Keratinocyte (primary cell): Measurements from ENCODE around the gene TFF1. TPM values are rescaled to one million over a fixed set of nuclear protein-coding genes. Genes with fewer than 3 reads are reported as not detected.

Source experiments
- DNase-seq: peaks from one replicate; pipeline ENCODE4 v3.0.0-alpha.2; 2011; ENCODE audit warnings: low read depth, missing footprints, low spot score
- FAIRE-seq: peaks from 2 replicates; lab custom pipeline; 2011; peaks lifted over from hg19 to GRCh38; lab: Jason Lieb, UNC
- H2AFZ ChIP-seq: 2 replicates; pipeline ENCODE4 v1.6.0; 2012; ENCODE audit warnings: low read length, control low read depth, inconsistent platforms; ENCODE audit not compliant: control insufficient read depth
- H3K27ac ChIP-seq: 2 replicates; pipeline ENCODE4 v1.5.1; 2011; ENCODE audit warnings: low read length; ENCODE audit not compliant: control insufficient read depth, insufficient read depth
- H3K27me3 ChIP-seq: 3 replicates; pipeline ENCODE4 v1.6.0; 2011; ENCODE audit warnings: low read length; ENCODE audit not compliant: control insufficient read depth, insufficient read depth; ENCODE audit errors: extremely low read depth
- H3K36me3 ChIP-seq, 2 experiments: 2 replicates in 1 of 2; 3 replicates in 1 of 2; pipeline ENCODE4 v1.5.1; 2011; ENCODE audit warnings: low read length in 2 of 2, mild to moderate bottlenecking in 1 of 2; ENCODE audit not compliant: control insufficient read depth in 2 of 2, insufficient read depth in 2 of 2; ENCODE audit errors: extremely low read depth in 1 of 2
- H3K4me1 ChIP-seq: 3 replicates; pipeline ENCODE4 v1.5.1; 2011; ENCODE audit warnings: low read length; ENCODE audit not compliant: control insufficient read depth, insufficient read depth; ENCODE audit errors: extremely low read depth
- H3K4me2 ChIP-seq: 3 replicates; pipeline ENCODE4 v1.6.0; 2011; ENCODE audit warnings: low read depth, low read length; ENCODE audit not compliant: control insufficient read depth, insufficient read depth; ENCODE audit errors: extremely low read depth
- H3K4me3 ChIP-seq, 3 experiments: fragments of 200-600 bp in 1 of 3; sonication (generic) in 1 of 3; 2 replicates in 2 of 3; 3 replicates in 1 of 3; pipeline ENCODE4 v1.5.1; 2011 to 2016; ENCODE audit warnings: low read length in 3 of 3, mild to moderate bottlenecking in 3 of 3, control low read depth in 2 of 3, inconsistent platforms in 1 of 3, low read depth in 1 of 3, mixed read lengths in 1 of 3, mixed run types in 1 of 3, moderate library complexity in 1 of 3; ENCODE audit not compliant: control insufficient read depth in 2 of 3, insufficient read depth in 2 of 3; ENCODE audit errors: extremely low read depth in 1 of 3
- H3K79me2 ChIP-seq: 2 replicates; pipeline ENCODE4 v1.6.0; 2012; ENCODE audit warnings: low read length; ENCODE audit not compliant: control insufficient read depth, insufficient read depth
- H3K9ac ChIP-seq: 3 replicates; pipeline ENCODE4 v1.6.0; 2011; ENCODE audit warnings: low read length; ENCODE audit not compliant: control insufficient read depth, insufficient read depth; ENCODE audit errors: extremely low read depth
- H3K9me1 ChIP-seq: 3 replicates; pipeline ENCODE4 v1.6.0; 2011; ENCODE audit warnings: low read length; ENCODE audit not compliant: control insufficient read depth, insufficient read depth; ENCODE audit errors: extremely low read depth
- H3K9me3 ChIP-seq: 2 replicates; pipeline ENCODE4 v1.5.1; 2012; ENCODE audit warnings: low read depth, low read length; ENCODE audit not compliant: control insufficient read depth
- H4K20me1 ChIP-seq: 3 replicates; pipeline ENCODE4 v1.6.0; 2011; ENCODE audit warnings: low read length; ENCODE audit not compliant: control insufficient read depth, insufficient read depth; ENCODE audit errors: extremely low read depth
- EZH2 ChIP-seq: IDR thresholded peaks from one replicate; pipeline ENCODE4 v1.6.1; 2012; ENCODE audit warnings: inconsistent platforms, mild to moderate bottlenecking, low read length, moderate library complexity
- dilution Hi-C: fragments of 300-500 bp; cut with MboI; formaldehyde crosslinking; loops from one replicate; pipeline ENCODE4 v1.7.0; 2020; ENCODE audit warnings: low sequenced_read_pairs; ENCODE audit not compliant: extremely low pct_ligation_motif_present
- polyA plus RNA-seq, 5 experiments: library from polyadenylated mRNA; depleted of rRNA in 3 of 5; stranded (reverse) in 3 of 5; stranded (forward) in 1 of 5; unstranded in 1 of 5; fragments of >200 nt; gene quantifications; 1 replicate in 1 of 5; 2 replicates in 3 of 5; 3 replicates in 1 of 5; pipeline versions ENCODE4 v1.2.1 to v1.2.3, GENCODE V29; 2011 to 2012; ENCODE audit warnings: missing spikeins in 2 of 5, low read depth in 1 of 5, low replicate concordance in 1 of 5
- TF ChIP-seq, protein P1 (sequence below), 3 experiments: IDR thresholded peaks in 1 of 3; conservative IDR thresholded peaks in 1 of 3; optimal IDR thresholded peaks in 1 of 3; 2 replicates in 2 of 3; 3 replicates in 1 of 3; pipeline versions ENCODE3 to v1.5.1; 2011; ENCODE audit warnings: low read length in 3 of 3, mild to moderate bottlenecking in 3 of 3, moderate library complexity in 2 of 3, control low read depth in 1 of 3, inconsistent platforms in 1 of 3; ENCODE audit not compliant: insufficient read depth in 2 of 3; ENCODE audit errors: extremely low read depth in 1 of 3

The TFF1 gene
- polyA plus RNA-seq, 1 donor (not counting 4 experiments of a cell fraction or from before 2014, with no cell fraction given) = not detected

DNA sequence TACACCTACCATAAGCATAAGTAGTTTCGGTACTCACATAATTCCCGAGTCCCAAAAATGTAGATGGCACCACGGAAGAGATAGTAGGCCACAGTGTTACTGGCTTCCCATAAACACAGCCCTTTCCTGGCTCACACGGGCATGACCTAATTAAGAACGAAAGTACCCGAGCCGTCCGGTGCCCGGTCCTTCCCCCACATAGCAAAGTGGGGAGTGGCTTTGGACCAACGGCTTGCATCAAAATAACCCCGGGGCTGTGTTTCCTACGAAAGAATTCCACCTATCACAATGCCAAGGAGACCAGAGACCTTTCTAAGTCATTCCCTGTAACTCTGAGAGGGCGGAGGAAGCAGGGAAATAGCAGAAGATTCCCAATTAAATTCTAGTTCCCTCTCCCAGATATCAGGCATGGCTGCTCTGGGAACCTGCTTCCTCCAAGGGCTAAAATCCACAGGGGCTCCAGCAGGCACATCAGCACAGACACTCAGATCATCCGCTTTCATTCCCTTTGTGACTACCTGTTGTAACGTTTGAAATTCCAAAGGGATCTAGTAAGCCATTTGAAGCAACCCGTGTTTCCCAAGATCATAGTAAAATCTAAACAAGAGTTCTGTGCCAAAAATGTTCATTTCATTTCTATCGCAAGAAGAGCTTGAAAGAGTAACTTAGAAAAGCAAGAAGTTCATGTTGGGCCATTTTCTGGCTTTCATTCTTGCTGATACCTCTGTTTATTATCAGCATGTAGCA is 29.7 kb upstream of the TFF1 start, which contains the start of gene TMPRSS3:
Gene TMPRSS3 (minus strand): TSS at position 148 of the 747 bp plus-strand sequence. CDS start 635 bp downstream, outside the sequence.
- Histone ChIP-seq H3K79me2 (no peaks in the 10 kb centered on the region), H3K4me1 (peaks cover 6% of the 10 kb centered on the region), H4K20me1 (no peaks in the 10 kb centered on the region), H3K9ac (no peak within 1 kb of the TSS), H2AFZ (peak within 1 kb of the TSS; percentile 30), H3K9me3 (no peaks in the 10 kb centered on the region), H3K4me2 (peak within 1 kb of the TSS; percentile 66), H3K27ac (no peak within 1 kb of the TSS), H3K36me3 (no peaks in the 10 kb centered on the region), H3K27me3 (peaks cover 7% of the 10 kb centered on the region), H3K4me3 (peak within 1 kb of the TSS in 1 of 3 experiments; percentile 4), H3K9me1 (no peaks in the 10 kb centered on the region)
- dilution Hi-C loops = no loop called here
- TF ChIP-seq, protein P1, sequence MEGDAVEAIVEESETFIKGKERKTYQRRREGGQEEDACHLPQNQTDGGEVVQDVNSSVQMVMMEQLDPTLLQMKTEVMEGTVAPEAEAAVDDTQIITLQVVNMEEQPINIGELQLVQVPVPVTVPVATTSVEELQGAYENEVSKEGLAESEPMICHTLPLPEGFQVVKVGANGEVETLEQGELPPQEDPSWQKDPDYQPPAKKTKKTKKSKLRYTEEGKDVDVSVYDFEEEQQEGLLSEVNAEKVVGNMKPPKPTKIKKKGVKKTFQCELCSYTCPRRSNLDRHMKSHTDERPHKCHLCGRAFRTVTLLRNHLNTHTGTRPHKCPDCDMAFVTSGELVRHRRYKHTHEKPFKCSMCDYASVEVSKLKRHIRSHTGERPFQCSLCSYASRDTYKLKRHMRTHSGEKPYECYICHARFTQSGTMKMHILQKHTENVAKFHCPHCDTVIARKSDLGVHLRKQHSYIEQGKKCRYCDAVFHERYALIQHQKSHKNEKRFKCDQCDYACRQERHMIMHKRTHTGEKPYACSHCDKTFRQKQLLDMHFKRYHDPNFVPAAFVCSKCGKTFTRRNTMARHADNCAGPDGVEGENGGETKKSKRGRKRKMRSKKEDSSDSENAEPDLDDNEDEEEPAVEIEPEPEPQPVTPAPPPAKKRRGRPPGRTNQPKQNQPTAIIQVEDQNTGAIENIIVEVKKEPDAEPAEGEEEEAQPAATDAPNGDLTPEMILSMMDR (optimal IDR thresholded peaks at IDR 0.05 in 1 of 3, IDR thresholded peaks at IDR 0.05 in 1 of 3, conservative IDR thresholded peaks at IDR 0.05 in 1 of 3; ENCODE audit: extremely low read depth in 1 of 3, insufficient read depth in 2 of 3, low read length in 3 of 3) = no peak
- TF ChIP-seq EZH2 = no peak
- no peak for FAIRE-seq
- DNase-seq = no peak

DNA sequence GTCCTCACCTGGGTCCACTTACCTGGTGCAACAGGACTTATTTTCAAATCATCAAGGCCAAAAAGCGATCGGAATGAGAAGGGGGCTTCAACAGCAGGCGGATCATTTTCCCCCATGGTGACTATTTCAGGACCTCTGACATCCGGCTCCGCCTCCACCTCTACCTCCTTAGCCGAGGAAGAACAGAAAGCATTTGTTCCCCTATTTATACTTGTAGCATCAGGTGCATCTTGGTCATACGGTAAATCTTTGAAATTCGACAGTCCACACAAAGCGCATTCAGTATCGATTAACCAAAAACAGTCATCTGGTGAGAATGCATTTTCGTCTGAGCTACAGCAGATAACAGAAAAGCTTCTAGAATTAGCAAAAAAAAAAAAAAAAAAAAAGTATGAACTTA is 29.0 kb upstream of the TFF1 start:
- no peak for TF ChIP-seq EZH2
- TF ChIP-seq, protein P1 (optimal IDR thresholded peaks at IDR 0.05 in 1 of 3, IDR thresholded peaks at IDR 0.05 in 1 of 3, conservative IDR thresholded peaks at IDR 0.05 in 1 of 3; ENCODE audit: extremely low read depth in 1 of 3, insufficient read depth in 2 of 3, low read length in 3 of 3) = no peak
- Histone ChIP-seq H3K79me2 (no peaks in the 10 kb centered on the region), H3K27me3 (peaks cover 11% of the 10 kb centered on the region), H3K9me1 (no peaks in the 10 kb centered on the region), H3K9me3 (no peaks in the 10 kb centered on the region), H2AFZ (no peak overlapping the region), H3K9ac (no peak overlapping the region), H3K36me3 (no peaks in the 10 kb centered on the region), H3K4me3 (no peak overlapping the region), H3K4me2 (no peak overlapping the region), H3K4me1 (peaks cover 6% of the 10 kb centered on the region), H4K20me1 (no peaks in the 10 kb centered on the region), H3K27ac (no peak overlapping the region)
- dilution Hi-C loops = no loop called here
- no peak for FAIRE-seq
- no peak for DNase-seq
